Measurements from ENCODE around the gene TSNAXIP1.

- TF ChIP-seq CTCF (conservative IDR thresholded peaks at IDR 0.05) (no peak), EZH2 (IDR thresholded peaks at IDR 0.05; ENCODE audit: low read depth) (no peak)
Measured at GRCh38 chr16:67877064-67877463, 70.4 kb downstream of the TSNAXIP1 start.
